Right lobe of liver (tissue), 6 donors: ENCODE results near the gene PCK2. TPM values are rescaled to one million over a fixed set of nuclear protein-coding genes. Genes with fewer than 3 reads are reported as not detected.
A peak's percentile ranks its signal among the peaks of the same experiment; 100 is the strongest.

ENCODE experiments used
- ATAC-seq, 4 donors: fragments of 200-7000 bp; cut with Tn5 transposase; one replicate each; pipeline ENCODE4 v1.9.1; 2020; ENCODE audit warnings: mild to moderate bottlenecking in 4 of 4, moderate library complexity in 4 of 4
- DNase-seq, 3 donors: peaks; one replicate each; pipeline ENCODE4 v3.0.0-alpha.2; 2020
- H3K27ac ChIP-seq, 3 donors: fragments of 200-600 bp; one replicate each; pipeline ENCODE4 v1.8.0; 2022
- H3K27me3 ChIP-seq, 2 donors: fragments of 200-600 bp; one replicate each; pipeline ENCODE4 v1.8.0; 2022
- H3K36me3 ChIP-seq, 4 donors: fragments of 200-600 bp; sonication (generic) in 1 of 4; one replicate each; pipeline versions ENCODE4 v1.5.1 to v1.8.0; 2017 to 2022; ENCODE audit warnings: control low read depth in 1 of 4
- H3K4me1 ChIP-seq, 4 donors: fragments of 200-600 bp; sonication (generic) in 1 of 4; one replicate each; pipeline versions ENCODE4 v1.5.1 to v1.8.0; 2017 to 2022; ENCODE audit warnings: control low read depth in 1 of 4
- H3K4me3 ChIP-seq, 3 donors: fragments of 200-600 bp; one replicate each; pipeline ENCODE4 v1.8.0; 2022
- H3K9me3 ChIP-seq, 4 donors: fragments of 200-600 bp; sonication (generic) in 1 of 4; one replicate each; pipeline versions ENCODE4 v1.5.1 to v1.8.0; 2017 to 2022; ENCODE audit warnings: control low read depth in 1 of 4
- POLR2A ChIP-seq: fragments of 450-650 bp; IDR thresholded peaks from one replicate; pipeline ENCODE4 v1.6.1; 2017; ENCODE audit warnings: antibody characterized with exemption, mild to moderate bottlenecking
- WGBS: methylation state at CpG from one replicate; pipeline ENCODE4 v1.1.6; 2018; ENCODE audit warnings: low coverage, low lambda C conversion rate; ENCODE audit not compliant: insufficient coverage; ENCODE audit errors: missing lambda C conversion rate; 5-methylcytosine and 5-hydroxymethylcytosine counted together
- intact Hi-C, 2 donors: fragments of 100-400 bp; cut with DNase I; formaldehyde crosslinking; loops; one replicate each; pipeline versions ENCODE4 v1.11.2 to v1.14.1; 2022
- total RNA-seq, 6 experiments: library from RNA; depleted of rRNA in 2 of 6; stranded (reverse); fragments of >200 nt in 2 of 6; fragmentation: NEBNext Ultra II Directional in 3 of 6; extraction: Animal tissue kit (Norgen Biotek cat#: 25700) in 3 of 6; gene quantifications; one replicate each; pipeline versions ENCODE4 v1.1.0 to v1.2.4, GENCODE V29; 2016 to 2023
- TF ChIP-seq, protein P1 (sequence below), 4 donors: fragments of 200-600 bp in 3 of 4; fragments of 450-650 bp in 1 of 4; IDR thresholded peaks; one replicate each; pipeline versions ENCODE4 v1.5.1 to v1.8.0; 2016 to 2022; ENCODE audit warnings: antibody characterized with exemption in 4 of 4, mild to moderate bottlenecking in 2 of 4
- donor health status: DM: no; HTN: yes; CAD: no.
- donor health status: DM: no; HTN: no; CAD: no.
- donor health status: DM: no; HTN: no; CAD: no.
- donor health status: DM: no; HTN: yes; CAD: no.
- donor health status: DM: no; HTN: yes; CAD: no.

Gene PCK2
- total RNA-seq, 6 experiments from 2014 or later, result 124 to 615 (median 240) TPM

DNA sequence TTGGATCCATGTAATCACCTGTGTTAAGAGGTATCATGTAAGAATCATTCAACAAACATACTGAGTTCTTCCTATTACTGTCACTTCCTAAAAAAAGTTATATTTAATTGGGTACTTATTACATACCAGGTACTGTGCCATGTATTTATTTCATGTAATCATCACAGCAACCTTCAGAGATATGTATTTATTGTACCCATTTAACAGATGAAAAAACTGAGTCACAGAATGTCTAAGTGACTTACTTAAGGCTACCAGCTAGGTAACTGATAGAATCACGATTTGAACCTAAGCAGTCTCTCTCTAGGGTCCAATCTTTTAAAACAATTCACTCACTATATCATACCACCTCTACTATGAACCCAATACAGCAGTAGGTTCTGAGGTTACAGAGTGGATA lies 50.3 kb downstream of the PCK2 start:
- TF ChIP-seq, protein P1, sequence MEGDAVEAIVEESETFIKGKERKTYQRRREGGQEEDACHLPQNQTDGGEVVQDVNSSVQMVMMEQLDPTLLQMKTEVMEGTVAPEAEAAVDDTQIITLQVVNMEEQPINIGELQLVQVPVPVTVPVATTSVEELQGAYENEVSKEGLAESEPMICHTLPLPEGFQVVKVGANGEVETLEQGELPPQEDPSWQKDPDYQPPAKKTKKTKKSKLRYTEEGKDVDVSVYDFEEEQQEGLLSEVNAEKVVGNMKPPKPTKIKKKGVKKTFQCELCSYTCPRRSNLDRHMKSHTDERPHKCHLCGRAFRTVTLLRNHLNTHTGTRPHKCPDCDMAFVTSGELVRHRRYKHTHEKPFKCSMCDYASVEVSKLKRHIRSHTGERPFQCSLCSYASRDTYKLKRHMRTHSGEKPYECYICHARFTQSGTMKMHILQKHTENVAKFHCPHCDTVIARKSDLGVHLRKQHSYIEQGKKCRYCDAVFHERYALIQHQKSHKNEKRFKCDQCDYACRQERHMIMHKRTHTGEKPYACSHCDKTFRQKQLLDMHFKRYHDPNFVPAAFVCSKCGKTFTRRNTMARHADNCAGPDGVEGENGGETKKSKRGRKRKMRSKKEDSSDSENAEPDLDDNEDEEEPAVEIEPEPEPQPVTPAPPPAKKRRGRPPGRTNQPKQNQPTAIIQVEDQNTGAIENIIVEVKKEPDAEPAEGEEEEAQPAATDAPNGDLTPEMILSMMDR (IDR thresholded peaks at IDR 0.05), result no peak
- TF ChIP-seq POLR2A, result no peak
- 100% methylated on average over 1 of the region's 1 CpG for WGBS
- no peak for DNase-seq
- Histone ChIP-seq H3K4me1 (peaks cover 0 to 32% (median 9%) of the 10 kb centered on the region in 4 donors), H3K27me3 (no peaks in the 10 kb centered on the region), H3K27ac (no peak overlapping the region), H3K4me3 (no peak overlapping the region), H3K36me3 (peaks cover 0 to 23% (median 3%) of the 10 kb centered on the region in 4 donors), H3K9me3 (no peaks in the 10 kb centered on the region)
- intact Hi-C loops, result no loop called here
- no peak for ATAC-seq

DNA sequence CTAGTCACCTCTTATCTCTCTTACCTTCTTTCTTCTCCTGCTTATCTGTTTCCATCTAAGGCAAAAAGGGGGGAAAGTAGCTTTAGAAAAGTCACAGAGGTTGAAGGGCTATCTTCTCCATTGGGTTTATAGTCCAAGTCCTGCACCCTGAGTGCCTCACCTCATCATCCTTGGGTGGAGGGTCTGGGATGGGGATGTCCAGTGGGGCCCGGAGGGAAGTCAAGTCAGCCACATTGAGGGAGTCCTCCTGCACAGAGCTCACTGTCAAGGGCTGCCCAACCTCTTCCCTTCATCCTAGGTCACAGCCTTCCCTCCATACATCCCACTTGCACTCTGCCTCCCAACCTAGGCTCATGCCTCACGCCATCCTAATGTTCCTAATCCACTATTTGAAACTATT lies 51.1 kb downstream of the PCK2 start:
- DNase-seq (no peak), ATAC-seq (no peak)
- 75% methylated on average over 1 of the region's 2 CpGs for WGBS
- H3K4me1 ChIP-seq, result peaks cover 0 to 25% (median 7%) of the 10 kb centered on the region in 4 donors
- H3K27ac ChIP-seq, result no peak overlapping the region
- TF ChIP-seq, protein P1 (IDR thresholded peaks at IDR 0.05), result no peak
- no peak for TF ChIP-seq POLR2A
- no peaks in the 10 kb centered on the region for H3K9me3 ChIP-seq
- intact Hi-C loops, result no loop called here
- no peaks in the 10 kb centered on the region for H3K27me3 ChIP-seq
- peaks cover 0 to 26% (median 6%) of the 10 kb centered on the region in 4 donors for H3K36me3 ChIP-seq
- peak overlapping the region in 1 of 3 donors; percentile 86 for H3K4me3 ChIP-seq

DNA sequence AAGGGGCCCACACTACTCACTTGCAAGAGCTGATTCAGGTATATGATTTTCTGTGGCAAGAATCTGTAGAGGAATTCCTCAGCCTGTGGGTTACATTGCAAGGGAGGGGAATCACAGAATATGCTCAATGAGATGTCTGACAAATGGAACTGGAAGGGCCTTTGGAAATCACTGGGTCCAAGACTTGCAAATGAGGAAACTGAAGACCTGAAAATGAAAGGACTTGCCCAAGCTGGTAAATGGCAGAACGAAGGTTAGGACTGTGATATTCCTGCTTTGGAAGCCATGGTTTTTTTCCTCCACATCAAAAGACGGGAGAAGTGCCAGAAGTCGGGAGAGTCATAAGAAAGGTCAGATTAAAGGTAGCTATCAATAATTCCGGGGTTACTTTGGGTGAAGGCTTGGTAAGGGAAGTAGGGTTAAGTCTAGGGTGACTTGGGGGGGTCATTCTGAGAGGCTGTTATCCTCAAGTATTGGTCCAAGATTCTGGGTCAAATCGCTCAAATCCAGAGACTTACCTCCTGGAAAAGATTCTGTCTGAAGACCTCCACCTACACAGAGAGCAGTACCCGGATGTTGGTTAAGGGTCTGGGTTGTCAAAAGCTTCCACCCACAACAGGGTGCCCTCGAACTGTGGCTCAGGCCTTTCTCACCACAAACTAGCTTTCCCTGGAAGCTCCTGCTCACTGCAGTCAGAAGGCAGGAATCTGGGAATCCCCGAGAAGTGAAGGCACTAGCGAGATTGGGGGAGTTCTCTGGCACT lies 51.8 kb downstream of the PCK2 start:
- TF ChIP-seq, protein P1 (IDR thresholded peaks at IDR 0.05), result no peak
- no peak for TF ChIP-seq POLR2A
- no peaks in the 10 kb centered on the region for H3K9me3 ChIP-seq
- DNase-seq (no peak), ATAC-seq (no peak)
- peak overlapping the region; percentile 49 to 79 (median 74) for H3K27ac ChIP-seq
- peaks cover 0 to 31% (median 10%) of the 10 kb centered on the region in 4 donors for H3K36me3 ChIP-seq
- peaks cover 0 to 22% (median 6%) of the 10 kb centered on the region in 4 donors for H3K4me1 ChIP-seq
- H3K4me3 ChIP-seq, result peak overlapping the region; percentile 70 to 86 (median 83)
- H3K27me3 ChIP-seq, result no peaks in the 10 kb centered on the region
- intact Hi-C loops, result no loop called here
- WGBS, result under 1% methylated on average over 8 of the region's 9 CpGs

DNA sequence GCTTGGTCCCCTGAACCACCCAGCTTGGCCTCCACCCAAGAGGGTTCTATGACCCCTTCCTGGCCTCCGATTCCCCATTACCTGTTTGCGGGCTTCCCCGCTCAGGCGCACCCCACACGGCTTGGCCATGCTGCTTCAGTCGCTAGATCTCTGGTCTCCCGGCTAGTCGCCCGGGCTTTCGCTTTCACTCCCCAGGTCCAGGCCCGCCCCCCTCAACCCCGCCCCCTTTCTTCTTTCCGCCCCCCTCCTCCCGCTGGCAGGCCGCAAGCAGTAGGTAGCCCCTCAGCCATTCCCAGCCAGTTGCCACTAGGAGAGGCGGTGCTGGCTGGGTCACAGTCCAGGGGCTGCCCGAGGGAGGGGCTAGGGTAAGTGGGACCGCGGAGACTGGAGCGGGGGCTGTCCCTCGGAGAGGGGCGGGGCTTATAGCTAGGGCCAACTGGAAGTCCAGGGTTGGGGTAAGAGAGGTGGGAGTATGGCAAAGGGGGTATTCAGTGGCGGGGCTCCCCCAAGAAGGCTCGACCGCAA lies 52.4 kb downstream of the PCK2 start, which contains the start of gene PSME2:
TSS of gene PSME2 (minus strand) at position 158 of the 525 bp plus-strand sequence. CDS start at position 129, 29 bp downstream.
- peaks cover 0 to 22% (median 6%) of the 10 kb centered on the region in 4 donors for H3K4me1 ChIP-seq
- intact Hi-C loops, result no loop called here
- H3K27ac ChIP-seq, result peak within 1 kb of the TSS; percentile 49 to 79 (median 75)
- ATAC-seq (peak; percentile 84 to 91 (median 87)), DNase-seq (peak; percentile 98 to 99 (median 99))
- H3K9me3 ChIP-seq, result no peaks in the 10 kb centered on the region
- WGBS, result 0% methylated on average over 23 of the region's 25 CpGs
- peaks cover 0 to 38% (median 14%) of the 10 kb centered on the region in 4 donors for H3K36me3 ChIP-seq
- H3K4me3 ChIP-seq, result peak within 1 kb of the TSS; percentile 70 to 86 (median 83)
- H3K27me3 ChIP-seq, result no peaks in the 10 kb centered on the region
- TF ChIP-seq, protein P1 (IDR thresholded peaks at IDR 0.05), result no peak
- peak; percentile 22 for TF ChIP-seq POLR2A
